ENCODE data around the gene RIMS1. TPM values are rescaled to one million over a fixed set of nuclear protein-coding genes. Genes with fewer than 3 reads are reported as not detected.

The RIMS1 gene
- total RNA-seq, 1 experiment from 2014 or later, result 0.51 TPM

DNA sequence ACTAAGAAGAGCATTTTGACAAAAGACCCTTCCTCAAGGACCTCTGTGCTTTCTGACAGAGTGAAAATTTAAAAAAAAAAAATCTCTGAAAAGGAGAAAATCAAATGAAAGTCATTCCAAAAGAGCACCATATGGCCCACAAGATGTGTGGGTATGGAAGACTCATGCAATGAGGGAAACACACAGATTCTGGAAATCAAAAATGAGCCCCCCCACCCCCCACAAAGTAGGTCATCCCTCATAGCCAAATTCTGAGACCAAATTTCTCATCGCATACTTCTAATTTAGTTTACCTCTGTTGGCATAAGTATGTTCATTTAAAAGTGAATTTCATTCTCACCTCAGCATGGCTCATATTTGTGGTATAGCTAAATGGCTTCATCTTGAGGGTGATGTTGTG lies 554.3 kb downstream of the RIMS1 start:
- BruUV-seq (replicated peaks), result no TSS peak
- no peaks in the 10 kb centered on the region for H4K20me1 ChIP-seq (ENCODE audit: low read length)
- H3K36me3 ChIP-seq (ENCODE audit: low read depth, low read length), result no peaks in the 10 kb centered on the region
- no peak overlapping the region for H2AFZ ChIP-seq (ENCODE audit: low read length)
- intact Hi-C loops (cut with micrococcal nuclease), result no loop called here
- no peak overlapping the region for H3K9ac ChIP-seq (ENCODE audit: low read length)
- no peak overlapping the region for H3K4me2 ChIP-seq (ENCODE audit: low read length)
- H3K79me2 ChIP-seq (ENCODE audit: low read length), result no peaks in the 10 kb centered on the region
- no peaks in the 10 kb centered on the region for H3K9me3 ChIP-seq (ENCODE audit: low read length)
- H3K27me3 ChIP-seq (ENCODE audit: low read length), result no peaks in the 10 kb centered on the region
- no peak overlapping the region for H3K4me3 ChIP-seq (ENCODE audit: low read length)
- POLR2A ChIA-PET (ENCODE audit: unreplicated experiment), result no interaction called here
- H3K4me1 ChIP-seq (ENCODE audit: insufficient read depth, low read length), result no peaks in the 10 kb centered on the region
- CTCF ChIA-PET, result no interaction called here
- no peaks in the 10 kb centered on the region for H3K9me2 ChIP-seq (replicated peaks; ENCODE audit: low read length)
- ATAC-seq (no peak), DNase-seq (no peak)
- H3K27ac ChIP-seq (ENCODE audit: low read length), result no peak overlapping the region
- no peak for TF ChIP-seq EZH2 (IDR thresholded peaks at IDR 0.05; ENCODE audit: low read length, unreplicated experiment)
- no peak for TF ChIP-seq EZH2phosphoT487 (IDR thresholded peaks at IDR 0.05; ENCODE audit: borderline replicate concordance, low read length)
- TF ChIP-seq, protein P1, sequence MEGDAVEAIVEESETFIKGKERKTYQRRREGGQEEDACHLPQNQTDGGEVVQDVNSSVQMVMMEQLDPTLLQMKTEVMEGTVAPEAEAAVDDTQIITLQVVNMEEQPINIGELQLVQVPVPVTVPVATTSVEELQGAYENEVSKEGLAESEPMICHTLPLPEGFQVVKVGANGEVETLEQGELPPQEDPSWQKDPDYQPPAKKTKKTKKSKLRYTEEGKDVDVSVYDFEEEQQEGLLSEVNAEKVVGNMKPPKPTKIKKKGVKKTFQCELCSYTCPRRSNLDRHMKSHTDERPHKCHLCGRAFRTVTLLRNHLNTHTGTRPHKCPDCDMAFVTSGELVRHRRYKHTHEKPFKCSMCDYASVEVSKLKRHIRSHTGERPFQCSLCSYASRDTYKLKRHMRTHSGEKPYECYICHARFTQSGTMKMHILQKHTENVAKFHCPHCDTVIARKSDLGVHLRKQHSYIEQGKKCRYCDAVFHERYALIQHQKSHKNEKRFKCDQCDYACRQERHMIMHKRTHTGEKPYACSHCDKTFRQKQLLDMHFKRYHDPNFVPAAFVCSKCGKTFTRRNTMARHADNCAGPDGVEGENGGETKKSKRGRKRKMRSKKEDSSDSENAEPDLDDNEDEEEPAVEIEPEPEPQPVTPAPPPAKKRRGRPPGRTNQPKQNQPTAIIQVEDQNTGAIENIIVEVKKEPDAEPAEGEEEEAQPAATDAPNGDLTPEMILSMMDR (conservative IDR thresholded peaks at IDR 0.05; ENCODE audit: low read depth, low read length), result no peak
- H3F3A ChIP-seq (ENCODE audit: low read length, unreplicated experiment), result no peaks in the 10 kb centered on the region

DNA sequence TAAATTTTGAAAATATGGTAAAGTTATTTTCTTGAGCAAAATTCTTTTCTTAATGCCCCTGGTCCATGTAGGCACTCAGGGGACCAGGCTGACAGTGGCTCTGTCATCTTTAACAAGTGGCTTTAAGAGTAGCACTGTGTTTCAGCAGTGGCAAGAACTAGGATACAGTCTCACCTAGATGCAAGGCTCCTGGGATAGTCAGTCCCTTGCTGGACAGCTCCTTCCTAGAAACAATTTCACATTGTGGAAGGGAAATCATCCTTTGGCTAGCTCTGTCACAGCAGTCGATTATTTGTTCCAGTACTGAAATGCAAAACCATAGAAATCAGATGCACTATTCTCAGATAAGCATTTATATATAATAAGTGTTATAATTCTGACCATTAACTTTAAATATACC lies 560.1 kb downstream of the RIMS1 start:
- Histone ChIP-seq H3K27ac (ENCODE audit: low read length) (no peak overlapping the region), H3K9me3 (ENCODE audit: low read length) (no peaks in the 10 kb centered on the region), H3K4me2 (ENCODE audit: low read length) (no peak overlapping the region), H3K79me2 (ENCODE audit: low read length) (no peaks in the 10 kb centered on the region), H3K4me3 (ENCODE audit: low read length) (no peak overlapping the region), H4K20me1 (ENCODE audit: low read length) (no peaks in the 10 kb centered on the region), H3K9me2 (replicated peaks; ENCODE audit: low read length) (no peaks in the 10 kb centered on the region), H3K36me3 (ENCODE audit: low read depth, low read length) (no peaks in the 10 kb centered on the region), H3K4me1 (ENCODE audit: insufficient read depth, low read length) (no peaks in the 10 kb centered on the region), H3K27me3 (ENCODE audit: low read length) (no peaks in the 10 kb centered on the region), H3F3A (ENCODE audit: low read length, unreplicated experiment) (no peaks in the 10 kb centered on the region), H2AFZ (ENCODE audit: low read length) (no peak overlapping the region), H3K9ac (ENCODE audit: low read length) (no peak overlapping the region)
- ATAC-seq, result peak; percentile 29; the same call in 1 of the 2 replicates
- CTCF ChIA-PET, result no interaction called here
- POLR2A ChIA-PET (ENCODE audit: unreplicated experiment), result no interaction called here
- TF ChIP-seq EZH2 (IDR thresholded peaks at IDR 0.05; ENCODE audit: low read length, unreplicated experiment), result no peak
- TF ChIP-seq, protein P1 (conservative IDR thresholded peaks at IDR 0.05; ENCODE audit: low read depth, low read length), result no peak
- BruUV-seq (replicated peaks), result no TSS peak
- peak; percentile 19 for DNase-seq
- intact Hi-C loops (cut with micrococcal nuclease), result no loop called here

Data from PC-3 (cell line).